GM12874 (cell line): ENCODE data around the gene UQCRFS1.

Experiments
- TF ChIP-seq, protein P1 (sequence below): IDR thresholded peaks from 2 replicates; pipeline ENCODE4 v1.5.1; 2011; ENCODE audit warnings: low read depth, mild to moderate bottlenecking, control low read depth, low read length, moderate library complexity; ENCODE audit not compliant: insufficient read depth

UQCRFS1 gene

DNA sequence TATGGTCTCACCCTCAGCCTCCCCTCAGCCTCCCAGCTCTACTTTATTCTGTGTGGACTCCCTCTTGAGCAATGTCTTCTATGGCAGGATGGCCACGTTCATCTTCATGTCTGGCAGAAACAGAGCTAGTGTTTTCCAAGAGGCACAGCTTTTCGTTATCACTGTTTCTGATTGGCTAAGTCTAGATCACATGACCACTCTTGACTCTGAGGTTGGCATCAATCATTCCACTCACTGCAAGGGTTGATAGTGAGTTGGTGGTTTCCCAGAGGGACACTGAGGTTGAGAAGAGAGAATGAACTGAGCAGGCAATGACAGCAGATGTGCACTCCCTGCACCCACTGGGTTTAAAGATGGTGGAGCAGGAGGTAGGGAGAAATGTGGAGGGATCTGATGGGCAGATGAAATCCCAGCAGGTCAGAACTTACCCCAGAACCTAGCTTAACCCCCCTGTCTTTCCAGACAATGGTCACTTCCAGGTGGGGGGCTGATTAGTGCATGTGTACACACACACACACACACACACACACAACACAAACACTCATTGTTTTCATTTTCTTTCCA, 26.3 kb upstream of the UQCRFS1 start:
- TF ChIP-seq, protein P1, sequence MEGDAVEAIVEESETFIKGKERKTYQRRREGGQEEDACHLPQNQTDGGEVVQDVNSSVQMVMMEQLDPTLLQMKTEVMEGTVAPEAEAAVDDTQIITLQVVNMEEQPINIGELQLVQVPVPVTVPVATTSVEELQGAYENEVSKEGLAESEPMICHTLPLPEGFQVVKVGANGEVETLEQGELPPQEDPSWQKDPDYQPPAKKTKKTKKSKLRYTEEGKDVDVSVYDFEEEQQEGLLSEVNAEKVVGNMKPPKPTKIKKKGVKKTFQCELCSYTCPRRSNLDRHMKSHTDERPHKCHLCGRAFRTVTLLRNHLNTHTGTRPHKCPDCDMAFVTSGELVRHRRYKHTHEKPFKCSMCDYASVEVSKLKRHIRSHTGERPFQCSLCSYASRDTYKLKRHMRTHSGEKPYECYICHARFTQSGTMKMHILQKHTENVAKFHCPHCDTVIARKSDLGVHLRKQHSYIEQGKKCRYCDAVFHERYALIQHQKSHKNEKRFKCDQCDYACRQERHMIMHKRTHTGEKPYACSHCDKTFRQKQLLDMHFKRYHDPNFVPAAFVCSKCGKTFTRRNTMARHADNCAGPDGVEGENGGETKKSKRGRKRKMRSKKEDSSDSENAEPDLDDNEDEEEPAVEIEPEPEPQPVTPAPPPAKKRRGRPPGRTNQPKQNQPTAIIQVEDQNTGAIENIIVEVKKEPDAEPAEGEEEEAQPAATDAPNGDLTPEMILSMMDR, result no peak

DNA sequence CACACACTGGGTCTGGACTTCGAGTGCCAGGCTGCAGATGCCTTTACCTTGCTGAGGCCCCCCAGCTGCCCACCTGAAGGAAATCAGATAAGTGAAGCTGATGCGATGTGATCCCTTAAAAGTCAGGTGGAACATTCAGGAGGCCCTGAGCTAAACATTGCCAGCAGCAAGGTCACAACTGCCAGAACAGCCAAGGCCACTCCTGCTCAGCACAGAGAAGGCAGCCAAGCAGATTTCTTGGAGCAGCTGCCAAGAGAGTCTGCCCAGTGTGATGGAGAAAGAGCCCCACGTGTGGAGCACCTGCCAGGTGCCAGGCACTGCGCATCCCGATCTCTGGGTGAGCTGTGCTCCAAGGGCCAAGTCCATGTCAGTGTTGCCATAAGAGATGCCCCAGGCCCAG, 20.6 kb upstream of the UQCRFS1 start:
- TF ChIP-seq, protein P1, result no peak

DNA sequence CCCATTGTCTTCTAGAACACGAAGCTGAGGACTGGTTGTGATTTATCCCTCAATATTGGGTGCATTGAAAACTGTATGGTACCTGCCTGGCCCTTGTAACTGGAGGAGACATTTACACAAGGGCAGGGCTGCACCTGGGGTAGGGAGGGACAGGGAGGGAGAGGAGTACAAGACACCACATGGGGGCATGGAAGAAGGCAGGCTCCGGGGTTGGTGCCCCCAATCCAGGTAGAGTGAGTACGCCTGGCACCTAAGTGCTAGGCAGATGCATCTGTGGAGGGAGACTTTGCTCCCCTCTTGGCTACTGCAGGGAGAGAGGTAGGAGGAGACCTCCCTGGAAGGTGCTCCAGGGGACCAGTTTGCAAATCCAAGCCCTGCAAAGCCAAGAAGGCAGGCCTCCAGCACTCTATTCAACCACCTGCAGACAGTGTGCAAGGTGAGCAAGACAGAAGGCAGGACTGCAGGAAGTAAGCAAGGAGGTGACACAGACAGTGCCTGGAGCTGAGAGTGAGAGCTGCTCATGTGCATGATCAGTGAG, 19.4 kb upstream of the UQCRFS1 start:
- TF ChIP-seq, protein P1, result no peak

DNA sequence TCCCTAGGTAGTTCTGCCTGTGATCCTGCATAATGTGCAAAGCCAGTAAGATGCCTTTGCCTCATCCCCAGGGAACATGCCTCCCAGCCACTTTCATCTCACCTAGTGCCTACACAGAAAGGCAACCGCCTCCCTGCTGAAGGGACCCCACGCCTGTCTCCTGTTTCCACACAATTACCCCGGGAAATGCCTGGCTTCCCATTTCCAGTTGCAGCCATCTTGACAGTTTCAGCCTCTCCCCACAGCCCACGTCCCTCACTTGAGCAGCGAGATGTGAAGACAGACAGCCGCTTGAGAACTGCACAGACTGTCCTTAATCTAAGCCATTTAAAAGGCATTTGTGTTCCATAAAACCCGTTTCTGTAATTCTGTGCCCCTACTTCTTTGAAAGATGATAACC, 4.7 kb upstream of the UQCRFS1 start:
- TF ChIP-seq, protein P1, result no peak

DNA sequence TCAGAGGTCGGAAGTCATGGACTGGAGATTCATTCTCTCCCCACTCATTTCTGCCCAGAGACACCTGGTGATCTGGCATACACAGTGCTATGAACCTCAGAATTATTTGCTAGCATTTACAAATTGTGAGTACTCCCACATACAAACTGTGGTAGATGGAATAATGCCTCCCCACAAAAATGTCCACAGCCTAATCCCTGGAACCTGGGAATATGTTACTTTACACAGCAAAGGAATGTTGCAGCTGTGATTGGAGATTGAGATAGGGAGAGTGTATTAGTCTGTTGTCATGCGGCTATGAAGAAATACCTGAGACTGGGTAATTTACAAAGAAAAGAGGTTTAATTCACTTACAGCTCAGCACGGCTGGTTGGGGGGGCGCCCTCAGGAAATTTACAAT, 3.1 kb upstream of the UQCRFS1 start:
- TF ChIP-seq, protein P1, result no peak

DNA sequence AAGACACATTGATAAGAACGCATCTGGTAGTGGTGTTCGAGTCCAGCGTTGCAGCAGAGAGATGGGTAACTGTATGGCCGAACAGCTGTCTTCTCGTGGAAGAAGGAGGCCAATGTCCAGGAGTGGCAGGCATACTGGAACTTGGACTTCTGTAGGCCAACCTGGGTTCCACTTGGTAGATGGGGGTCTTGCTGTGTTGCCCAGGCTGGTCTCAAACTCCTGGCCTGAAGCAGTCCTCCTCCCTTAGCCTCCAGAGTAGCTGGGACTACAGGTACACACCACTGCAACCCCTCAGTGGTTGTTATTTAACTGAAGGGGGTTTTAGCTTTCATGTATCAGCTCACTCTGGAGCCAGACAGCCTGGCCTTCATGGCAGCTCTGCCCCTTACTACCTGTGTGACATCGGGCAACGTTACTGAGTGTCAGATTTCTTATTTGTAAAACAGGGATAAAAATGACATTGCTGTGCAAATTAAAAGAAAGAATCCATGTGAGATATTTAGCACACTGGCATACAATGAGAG, 2.4 kb upstream of the UQCRFS1 start:
- TF ChIP-seq, protein P1, result no peak

DNA sequence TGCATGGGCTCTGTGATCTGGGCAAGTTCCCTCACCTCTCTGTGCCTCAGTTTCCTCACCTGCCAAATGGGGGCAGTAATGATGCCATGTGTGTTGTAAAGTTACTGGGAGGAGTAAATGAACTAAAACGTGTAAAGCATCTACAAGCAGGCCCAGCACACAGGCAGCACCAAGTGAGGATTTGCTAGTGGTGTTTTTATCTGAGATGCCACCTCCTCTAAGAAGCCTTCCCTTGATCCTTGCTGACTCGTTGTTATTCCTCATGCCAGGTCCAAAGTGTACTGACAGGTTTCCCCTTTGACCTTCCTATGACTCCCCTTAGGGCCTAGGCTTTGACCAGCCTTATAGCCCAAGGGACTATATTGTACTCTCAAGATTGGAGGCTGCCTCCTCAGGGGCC, 1.5 kb upstream of the UQCRFS1 start:
- TF ChIP-seq, protein P1, result no peak
